Activated CD4-positive, alpha-beta T cell treated with anti-CD3 and anti-CD28 coated beads, Interleukin-2, amount 10 ng/mL, durations not matched to agents 24 days and 14 days (primary cell): ENCODE data around the gene SCNN1B. TPM values are rescaled to one million over a fixed set of nuclear protein-coding genes. Genes with fewer than 3 reads are reported as not detected.
A peak's percentile ranks its signal among the peaks of the same experiment; 100 is the strongest.
"Not testable (repeated sequence)": the region's sequence is repeated elsewhere in the genome, so short reads cannot be mapped to it uniquely, and the experiment has no call there.

ENCODE experiments used
- DNase-seq: peaks from one replicate; pipeline ENCODE4 v3.0.0; 2022
- H3K27ac Mint-ChIP-seq: one replicate; pipeline ENCODE4 v1.8.0; 2022; ENCODE audit warnings: mild to moderate bottlenecking, mixed read lengths
- H3K27me3 Mint-ChIP-seq: one replicate; pipeline ENCODE4 v1.8.0; 2022; ENCODE audit warnings: mixed read lengths
- H3K36me3 Mint-ChIP-seq: one replicate; pipeline ENCODE4 v1.8.0; 2022; ENCODE audit warnings: low read depth, mild to moderate bottlenecking, mixed read lengths
- H3K4me1 Mint-ChIP-seq: one replicate; pipeline ENCODE4 v1.8.0; 2021; ENCODE audit warnings: mixed read lengths
- H3K4me3 Mint-ChIP-seq: one replicate; pipeline ENCODE4 v1.8.0; 2022; ENCODE audit warnings: mild to moderate bottlenecking, moderate library complexity, mixed read lengths
- H3K9me3 Mint-ChIP-seq: one replicate; pipeline ENCODE4 v1.8.0; 2021; ENCODE audit warnings: mixed read lengths
- intact Hi-C: fragments of 100-400 bp; cut with micrococcal nuclease; formaldehyde crosslinking; loops from one replicate; pipeline ENCODE4 v1.15.1; 2023
- total RNA-seq: library from RNA; stranded (reverse); gene quantifications from 2 replicates; pipeline ENCODE4 v1.2.3, GENCODE V29; 2022

SCNN1B gene
- not detected in 2 replicates for total RNA-seq

DNA sequence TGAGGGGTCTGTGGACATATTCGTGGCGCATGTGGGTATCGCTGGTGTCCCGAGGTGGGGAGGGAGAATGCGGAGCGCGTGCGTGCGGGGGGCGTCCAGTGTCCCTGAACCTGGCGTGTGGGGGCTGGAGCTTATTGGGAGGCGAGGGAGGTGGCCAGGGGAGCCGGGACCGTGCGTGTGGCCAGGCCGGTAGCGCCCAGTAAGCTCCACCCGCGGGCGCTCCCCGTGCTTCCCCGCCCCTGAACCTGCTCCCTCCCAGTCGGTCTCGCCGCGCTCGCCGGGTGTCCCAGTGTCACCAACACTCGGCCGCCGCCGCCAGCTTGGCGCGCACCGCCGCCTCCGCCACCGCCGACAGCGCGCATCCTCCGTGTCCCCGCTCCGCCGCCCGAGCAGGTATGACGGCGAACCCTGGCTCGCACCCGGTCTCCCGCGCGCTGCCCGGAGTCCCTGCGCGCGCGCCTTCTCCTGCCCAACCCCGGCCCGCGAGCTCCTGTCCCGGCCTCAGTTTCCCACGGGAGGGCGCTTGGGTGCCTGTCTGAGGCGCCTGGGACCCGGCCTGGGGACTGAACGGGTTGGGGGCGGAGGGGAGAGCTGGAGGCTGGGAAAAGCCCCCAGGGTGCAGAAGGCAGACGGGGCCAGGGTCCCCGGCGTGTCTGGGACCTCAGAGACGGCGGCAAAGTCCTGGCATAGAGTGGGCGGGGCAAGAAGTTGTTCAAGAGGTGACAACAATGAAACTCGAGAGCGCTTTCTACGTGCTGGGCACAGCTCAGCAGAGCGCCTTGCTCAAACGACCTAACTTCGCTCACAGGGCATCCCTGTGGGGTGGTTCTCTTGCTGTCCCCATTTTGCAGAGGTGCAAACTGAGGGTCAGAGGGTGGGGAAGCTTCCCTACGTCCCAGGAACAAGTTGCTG lies at the start of gene SCNN1B:
Gene SCNN1B (plus strand): TSS at position 258 of the 912 bp plus-strand sequence. CDS start 46,298 bp downstream, outside the sequence.
- DNase-seq, result no peak
- Mint-ChIP-seq H3K4me3 (no peak within 1 kb of the TSS), H3K27me3 (peaks cover 27% of the 10 kb centered on the region), H3K9me3 (no peaks in the 10 kb centered on the region), H3K4me1 (peaks cover 2% of the 10 kb centered on the region), H3K36me3 (no peaks in the 10 kb centered on the region), H3K27ac (no peak within 1 kb of the TSS)
- intact Hi-C loops, result no loop called here

GRCh38 chr16:23252310-23252709 lies 49.8 kb upstream of the SCNN1B start:
- Mint-ChIP-seq H3K36me3 (no peaks in the 10 kb centered on the region), H3K27ac (no peak overlapping the region), H3K4me1 (no peaks in the 10 kb centered on the region), H3K4me3 (no peak overlapping the region), H3K27me3 (no peaks in the 10 kb centered on the region), H3K9me3 (no peaks in the 10 kb centered on the region)
- DNase-seq, result peak; percentile 62
- intact Hi-C loops, result no loop called here

- H3K27me3 Mint-ChIP-seq, H3K9me3 Mint-ChIP-seq, H3K4me1 Mint-ChIP-seq, H3K27ac Mint-ChIP-seq, H3K36me3 Mint-ChIP-seq, H3K4me3 Mint-ChIP-seq, intact Hi-C loops, DNase-seq: not testable (repeated sequence)
Observed at GRCh38 chr16:23253650-23254049, 48.5 kb upstream of the SCNN1B start.

GRCh38 chr16:23254338-23254737 lies 47.8 kb upstream of the SCNN1B start:
- no peaks in the 10 kb centered on the region for H3K27me3 Mint-ChIP-seq
- no peaks in the 10 kb centered on the region for H3K4me1 Mint-ChIP-seq
- peak; percentile 62 for DNase-seq
- intact Hi-C loops, result no loop called here
- no peak overlapping the region for H3K27ac Mint-ChIP-seq
- no peak overlapping the region for H3K4me3 Mint-ChIP-seq
- no peaks in the 10 kb centered on the region for H3K9me3 Mint-ChIP-seq
- no peaks in the 10 kb centered on the region for H3K36me3 Mint-ChIP-seq

DNA sequence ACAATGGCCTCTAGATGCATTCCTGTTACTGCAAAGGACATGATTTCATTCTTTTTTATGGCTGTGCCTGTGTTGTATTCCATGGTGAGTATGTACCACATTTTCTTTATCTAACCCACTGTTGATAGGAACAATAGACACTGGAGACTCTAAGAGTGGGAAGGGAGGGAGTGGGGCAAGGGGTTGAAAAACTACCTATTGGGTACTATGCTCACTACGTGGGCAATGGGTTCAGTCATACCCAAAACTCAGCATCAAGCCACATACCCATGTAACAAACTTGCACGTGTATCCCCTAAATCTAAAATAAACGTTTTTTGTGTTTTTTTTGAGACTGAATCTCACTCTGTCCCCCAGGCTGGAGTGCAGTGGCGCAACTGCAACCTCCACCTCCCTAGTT lies 47.1 kb upstream of the SCNN1B start:
- intact Hi-C loops, result no loop called here
- peak; percentile 56 for DNase-seq
- no peaks in the 10 kb centered on the region for H3K27me3 Mint-ChIP-seq

GRCh38 chr16:23256440-23256839 lies 45.7 kb upstream of the SCNN1B start:
- Mint-ChIP-seq H3K4me3 (no peak overlapping the region), H3K4me1 (no peaks in the 10 kb centered on the region), H3K27me3 (no peaks in the 10 kb centered on the region), H3K9me3 (no peaks in the 10 kb centered on the region), H3K27ac (no peak overlapping the region), H3K36me3 (no peaks in the 10 kb centered on the region)
- intact Hi-C loops, result no loop called here
- no peak for DNase-seq

More for the DNA sequence above, 47.1 kb upstream of the SCNN1B start:
- Mint-ChIP-seq H3K27ac (no peak overlapping the region), H3K9me3 (no peaks in the 10 kb centered on the region), H3K4me1 (no peaks in the 10 kb centered on the region), H3K36me3 (no peaks in the 10 kb centered on the region), H3K4me3 (no peak overlapping the region)

DNA sequence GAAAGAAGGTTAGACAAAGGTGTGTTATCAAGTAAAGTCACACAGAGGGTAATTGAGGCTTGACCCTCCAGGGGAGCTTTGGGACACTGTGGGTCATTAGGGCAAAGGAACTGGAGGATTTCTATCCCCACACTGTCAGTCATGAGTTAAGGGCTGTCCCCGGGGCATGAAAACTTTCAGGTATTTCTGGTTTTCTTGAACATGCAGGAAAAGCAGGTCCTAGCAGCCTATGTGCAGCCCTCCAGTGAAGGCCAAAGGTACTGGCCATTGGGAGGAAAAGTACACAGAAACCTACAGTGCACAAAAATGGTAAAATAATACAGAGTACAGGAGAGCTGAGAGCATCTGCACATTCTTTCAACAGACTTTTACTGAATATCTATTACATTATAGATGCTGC lies 44.4 kb upstream of the SCNN1B start:
- intact Hi-C loops, result no loop called here
- no peak overlapping the region for H3K27ac Mint-ChIP-seq
- H3K4me1 Mint-ChIP-seq, result no peaks in the 10 kb centered on the region
- DNase-seq, result no peak
- no peak overlapping the region for H3K4me3 Mint-ChIP-seq
- H3K27me3 Mint-ChIP-seq, result no peaks in the 10 kb centered on the region
- H3K9me3 Mint-ChIP-seq, result no peaks in the 10 kb centered on the region
- H3K36me3 Mint-ChIP-seq, result no peaks in the 10 kb centered on the region

DNA sequence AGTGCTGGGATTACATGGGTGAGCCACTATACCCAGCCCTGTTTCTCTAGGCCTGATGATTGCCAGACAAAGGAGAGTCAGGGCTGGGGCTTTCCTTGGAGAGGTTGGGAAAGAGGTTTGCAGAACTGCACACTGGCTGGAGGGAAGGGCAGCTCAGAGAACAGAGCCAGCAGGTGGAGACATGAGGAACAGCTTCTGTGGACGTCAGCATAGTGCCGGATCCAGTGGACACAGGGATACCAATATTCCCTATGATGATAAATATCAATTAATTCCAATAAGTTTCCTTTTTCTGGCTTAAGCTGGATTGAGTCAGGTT lies 43.2 kb upstream of the SCNN1B start:
- H3K4me3 Mint-ChIP-seq, result no peak overlapping the region
- intact Hi-C loops, result no loop called here
- no peak for DNase-seq
- no peaks in the 10 kb centered on the region for H3K4me1 Mint-ChIP-seq
- H3K27me3 Mint-ChIP-seq, result no peaks in the 10 kb centered on the region
- no peaks in the 10 kb centered on the region for H3K9me3 Mint-ChIP-seq
- no peaks in the 10 kb centered on the region for H3K36me3 Mint-ChIP-seq
- H3K27ac Mint-ChIP-seq, result no peak overlapping the region

GRCh38 chr16:23267647-23268046 lies 34.5 kb upstream of the SCNN1B start:
- H3K9me3 Mint-ChIP-seq, result no peaks in the 10 kb centered on the region
- no peaks in the 10 kb centered on the region for H3K36me3 Mint-ChIP-seq

DNA sequence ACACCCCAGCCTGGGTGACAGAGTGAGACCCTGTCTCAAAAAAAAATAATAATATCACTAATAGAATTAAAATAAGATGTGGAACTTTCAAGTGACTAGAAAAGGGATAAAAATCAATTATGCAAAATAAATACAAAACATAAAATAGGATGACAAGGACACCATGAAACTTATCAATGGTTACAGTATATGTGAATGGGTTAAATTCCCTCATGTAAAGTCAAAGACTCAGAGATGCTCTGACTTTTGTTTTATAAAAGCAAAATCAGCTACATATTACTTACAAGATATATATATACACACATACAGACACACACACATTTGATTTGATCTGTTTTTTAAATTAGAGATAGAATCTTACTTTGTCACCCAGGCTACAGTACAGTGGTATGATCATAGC lies 33.5 kb upstream of the SCNN1B start:
- intact Hi-C loops, result no loop called here
- Mint-ChIP-seq H3K4me3 (no peak overlapping the region), H3K36me3 (no peaks in the 10 kb centered on the region), H3K27ac (no peak overlapping the region), H3K9me3 (no peaks in the 10 kb centered on the region), H3K27me3 (peaks cover 2% of the 10 kb centered on the region), H3K4me1 (no peaks in the 10 kb centered on the region)
- DNase-seq, result no peak

More at GRCh38 chr16:23267647-23268046, 34.5 kb upstream of the SCNN1B start:
- intact Hi-C loops, result no loop called here
- no peak overlapping the region for H3K4me3 Mint-ChIP-seq
- peaks cover 2% of the 10 kb centered on the region for H3K27me3 Mint-ChIP-seq
- no peak for DNase-seq
- no peaks in the 10 kb centered on the region for H3K4me1 Mint-ChIP-seq
- no peak overlapping the region for H3K27ac Mint-ChIP-seq

- intact Hi-C loops, result no loop called here
- Mint-ChIP-seq H3K4me3 (no peak overlapping the region), H3K27ac (no peak overlapping the region), H3K9me3 (no peaks in the 10 kb centered on the region), H3K4me1 (no peaks in the 10 kb centered on the region), H3K27me3 (peaks cover 2% of the 10 kb centered on the region), H3K36me3 (no peaks in the 10 kb centered on the region)
- no peak for DNase-seq
Observed at GRCh38 chr16:23269248-23269953, 32.7 kb upstream of the SCNN1B start.

- H3K27ac Mint-ChIP-seq, result no peak overlapping the region
- peaks cover 2% of the 10 kb centered on the region for H3K27me3 Mint-ChIP-seq
- no peak for DNase-seq
- no peak overlapping the region for H3K4me3 Mint-ChIP-seq
- no peaks in the 10 kb centered on the region for H3K9me3 Mint-ChIP-seq
- intact Hi-C loops, result no loop called here
- H3K36me3 Mint-ChIP-seq, result no peaks in the 10 kb centered on the region
- no peaks in the 10 kb centered on the region for H3K4me1 Mint-ChIP-seq
Observed at GRCh38 chr16:23270654-23271053, 31.4 kb upstream of the SCNN1B start.

- Mint-ChIP-seq H3K27ac (no peak overlapping the region), H3K4me3 (no peak overlapping the region), H3K9me3 (no peaks in the 10 kb centered on the region), H3K36me3 (no peaks in the 10 kb centered on the region), H3K27me3 (peaks cover 9% of the 10 kb centered on the region), H3K4me1 (no peaks in the 10 kb centered on the region)
- intact Hi-C loops, result no loop called here
- no peak for DNase-seq
Observed at GRCh38 chr16:23274968-23275367, 27.1 kb upstream of the SCNN1B start.

DNA sequence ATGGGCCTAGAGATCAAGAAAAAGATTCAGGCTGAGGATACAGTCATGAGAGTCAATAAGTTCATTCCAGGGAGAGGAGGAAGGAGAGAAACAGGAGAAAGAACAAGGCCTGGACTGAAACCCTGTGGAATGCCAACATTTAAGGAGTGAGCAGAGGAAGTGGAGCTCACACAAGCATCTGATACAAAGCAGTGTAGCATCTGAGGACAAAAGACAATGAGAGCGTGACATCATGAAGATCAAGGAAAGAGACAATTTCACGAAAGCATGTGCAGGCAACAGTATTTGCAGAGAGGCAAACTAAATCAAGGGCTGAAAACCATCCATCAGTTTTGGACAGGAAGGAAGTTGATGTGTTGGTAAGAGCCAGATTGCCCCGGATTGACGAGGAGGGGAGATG lies 25.3 kb upstream of the SCNN1B start:
- Mint-ChIP-seq H3K9me3 (no peaks in the 10 kb centered on the region), H3K27ac (no peak overlapping the region), H3K36me3 (no peaks in the 10 kb centered on the region), H3K27me3 (peaks cover 12% of the 10 kb centered on the region), H3K4me3 (no peak overlapping the region), H3K4me1 (no peaks in the 10 kb centered on the region)
- DNase-seq, result no peak
- intact Hi-C loops, result no loop called here
